Thoracic aorta (tissue), 2 donors: ENCODE measurements around the gene SOX8. TPM values are rescaled to one million over a fixed set of nuclear protein-coding genes. Genes with fewer than 3 reads are reported as not detected.

Source experiments
- ATAC-seq: fragments of 150-250 bp; one replicate; pipeline ENCODE4 v1.8.0; 2017; ENCODE audit warnings: low read depth; ENCODE audit not compliant: insufficient number of reproducible peaks, low FRiP score
- DNase-seq: peaks from one replicate; pipeline ENCODE4 v3.0.0-alpha.2; 2020; ENCODE audit warnings: low spot score
- H3K27ac ChIP-seq, 2 donors: fragments of 200-600 bp; sonication (generic); 1 replicate in 1 of 2; 2 replicates in 1 of 2; pipeline ENCODE4 v1.5.1; 2016; ENCODE audit warnings: mild to moderate bottlenecking in 2 of 2, moderate library complexity in 2 of 2
- H3K27me3 ChIP-seq: fragments of 200-600 bp; sonication (generic); replicated peaks from 2 replicates; pipeline ENCODE4 v1.6.0; 2016; ENCODE audit warnings: mild to moderate bottlenecking; ENCODE audit not compliant: insufficient read depth
- H3K36me3 ChIP-seq: fragments of 200-600 bp; sonication (generic); one replicate; pipeline ENCODE4 v1.5.1; 2016
- H3K4me1 ChIP-seq, 2 donors: fragments of 200-600 bp; sonication (generic); 1 replicate in 1 of 2; 2 replicates in 1 of 2; pipeline versions ENCODE4 v1.5.1 to v1.6.0; 2016; ENCODE audit warnings: low read depth in 2 of 2, mild to moderate bottlenecking in 1 of 2; ENCODE audit not compliant: control insufficient read depth in 1 of 2
- H3K4me3 ChIP-seq: fragments of 200-600 bp; sonication (generic); 2 replicates; pipeline ENCODE4 v1.5.1; 2016; ENCODE audit warnings: mild to moderate bottlenecking
- H3K9me3 ChIP-seq: fragments of 200-600 bp; sonication (generic); 2 replicates; pipeline ENCODE4 v1.5.1; 2016
- CTCF ChIP-seq: fragments of 200-600 bp; sonication (generic); IDR thresholded peaks from one replicate; pipeline ENCODE4 v1.5.1; 2019; ENCODE audit warnings: antibody characterized with exemption
- total RNA-seq, 2 donors: library from RNA; depleted of rRNA; stranded (reverse); fragments of >200 nt; gene quantifications; one replicate each; pipeline versions ENCODE4 v1.1.0 to v1.2.3, GENCODE V29; 2016

SOX8 gene
- total RNA-seq, 2 donors from 2014 or later, result 5.7 to 10.1 TPM

- Histone ChIP-seq H3K4me1 (no peaks in the 10 kb centered on the region), H3K27me3 (no peaks in the 10 kb centered on the region), H3K9me3 (peaks cover 12% of the 10 kb centered on the region), H3K27ac (no peak overlapping the region), H3K4me3 (no peak overlapping the region), H3K36me3 (no peaks in the 10 kb centered on the region)
- TF ChIP-seq CTCF, result no peak
- DNase-seq, result no peak
- ATAC-seq, result no peak
These were observed 16.6 kb downstream of the SOX8 start for GRCh38 chr16:998211-998610.

GRCh38 chr16:998615-999014 lies 17.0 kb downstream of the SOX8 start:
- DNase-seq (no peak), ATAC-seq (no peak)
- TF ChIP-seq CTCF, result no peak
- Histone ChIP-seq H3K27ac (no peak overlapping the region), H3K4me3 (no peak overlapping the region), H3K9me3 (peaks cover 12% of the 10 kb centered on the region), H3K27me3 (no peaks in the 10 kb centered on the region), H3K36me3 (no peaks in the 10 kb centered on the region), H3K4me1 (no peaks in the 10 kb centered on the region)

GRCh38 chr16:999677-1000076 lies 18.1 kb downstream of the SOX8 start:
- DNase-seq (no peak), ATAC-seq (no peak)
- Histone ChIP-seq H3K4me1 (no peaks in the 10 kb centered on the region), H3K27ac (no peak overlapping the region), H3K9me3 (peaks cover 12% of the 10 kb centered on the region), H3K36me3 (no peaks in the 10 kb centered on the region), H3K27me3 (no peaks in the 10 kb centered on the region), H3K4me3 (no peak overlapping the region)
- TF ChIP-seq CTCF, result no peak

- H3K4me3 ChIP-seq, result no peak overlapping the region
- ATAC-seq (no peak), DNase-seq (no peak)
- no peak for TF ChIP-seq CTCF
- H3K27me3 ChIP-seq, result no peaks in the 10 kb centered on the region
- H3K9me3 ChIP-seq, result peaks cover 5% of the 10 kb centered on the region
- no peaks in the 10 kb centered on the region for H3K4me1 ChIP-seq
- H3K27ac ChIP-seq, result no peak overlapping the region
- no peaks in the 10 kb centered on the region for H3K36me3 ChIP-seq
These were observed 19.0 kb downstream of the SOX8 start for GRCh38 chr16:1000608-1001007.

GRCh38 chr16:1001096-1001495 lies 19.5 kb downstream of the SOX8 start:
- DNase-seq (no peak), ATAC-seq (no peak)
- H3K4me1 ChIP-seq, result no peaks in the 10 kb centered on the region
- no peak for TF ChIP-seq CTCF
- no peaks in the 10 kb centered on the region for H3K27me3 ChIP-seq
- H3K4me3 ChIP-seq, result no peak overlapping the region
- no peaks in the 10 kb centered on the region for H3K9me3 ChIP-seq
- no peak overlapping the region for H3K27ac ChIP-seq
- H3K36me3 ChIP-seq, result no peaks in the 10 kb centered on the region
